ENCODE measurements around the gene TPM4. TPM values are rescaled to one million over a fixed set of nuclear protein-coding genes. Genes with fewer than 3 reads are reported as not detected.
A peak's percentile ranks its signal among the peaks of the same experiment; 100 is the strongest.
"Not testable (repeated sequence)": the region's sequence is repeated elsewhere in the genome, so short reads cannot be mapped to it uniquely, and the experiment has no call there.

The TPM4 gene
- total RNA-seq: 507 and 520 TPM in 2 replicates

DNA sequence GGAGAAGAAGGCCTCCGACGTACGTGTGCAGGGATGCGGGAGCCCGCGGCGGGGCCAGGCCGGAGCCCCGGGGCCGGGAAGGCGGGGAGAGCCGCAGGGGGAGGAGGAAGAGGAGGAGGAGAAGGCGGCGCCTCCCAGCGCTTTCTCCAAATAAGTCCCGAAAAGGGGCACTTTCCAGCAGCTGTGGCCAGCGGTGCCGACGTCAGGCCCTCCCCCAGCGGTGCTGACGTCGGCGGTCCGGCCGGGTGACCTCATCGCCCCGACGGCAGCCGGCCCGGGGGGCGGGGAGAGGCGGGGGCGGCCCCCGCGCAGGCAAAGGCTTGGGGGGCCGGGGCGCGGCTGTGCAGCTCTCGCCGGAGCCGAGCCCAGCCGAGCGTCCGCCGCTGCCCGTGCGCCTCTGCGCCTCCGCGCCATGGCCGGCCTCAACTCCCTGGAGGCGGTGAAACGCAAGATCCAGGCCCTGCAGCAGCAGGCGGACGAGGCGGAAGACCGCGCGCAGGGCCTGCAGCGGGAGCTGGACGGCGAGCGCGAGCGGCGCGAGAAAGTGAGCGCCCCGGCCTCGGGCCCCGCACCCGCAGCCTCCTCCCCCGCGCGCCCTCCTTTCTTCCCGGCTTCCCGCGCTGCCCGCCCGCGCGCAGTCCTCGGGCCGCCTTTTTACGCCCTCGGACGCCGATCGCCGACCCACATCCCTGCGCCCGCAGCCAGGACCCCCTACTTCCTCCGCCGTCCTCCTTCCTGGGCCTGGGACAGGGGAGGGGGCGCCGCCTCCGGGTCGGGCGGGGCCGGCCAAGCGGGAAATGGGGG, at the start of gene TPM4:
TPM4 (plus strand) TSS at position 342 of the 804 bp plus-strand sequence; CDS start at position 413, 71 bp downstream.
- Mint-ChIP-seq H3K36me3 (ENCODE audit: low read depth) (peaks cover 45% of the 10 kb centered on the region), H3K27me3 (ENCODE audit: low read depth) (no peaks in the 10 kb centered on the region), H3K4me1 (ENCODE audit: low read depth) (peaks cover 50% of the 10 kb centered on the region), H3K9me3 (no peaks in the 10 kb centered on the region), H3K4me3 (ENCODE audit: low read depth) (peak within 1 kb of the TSS; percentile 95), H3K27ac (peak within 1 kb of the TSS; percentile 96)
- intact Hi-C loops (cut with micrococcal nuclease): loop anchor here (5.0 to 10.0 kb wide), 3 partner anchors 239 to 612 kb away; partner anchors contain the start of gene RASAL3
- peak; percentile 85 for DNase-seq (ENCODE audit: low spot score)

DNA sequence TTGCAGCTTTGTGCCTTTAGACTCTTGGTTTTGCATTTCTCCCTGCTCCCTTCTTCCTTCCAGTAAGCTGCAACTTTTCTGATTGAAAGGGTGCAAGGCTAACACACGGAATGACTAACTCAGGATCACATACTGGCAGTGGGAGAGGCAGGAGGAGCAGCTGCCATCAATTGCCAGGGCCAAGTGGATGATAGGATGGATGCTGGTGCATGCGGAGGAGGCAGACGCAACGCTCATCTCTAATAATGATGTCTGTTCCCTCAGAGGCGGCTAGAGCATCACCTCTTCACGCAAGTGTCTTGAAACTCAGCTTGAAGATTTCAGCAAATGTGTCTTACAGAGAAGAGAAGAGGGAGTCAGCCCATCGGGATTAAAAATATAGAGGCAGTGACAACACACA, 49.5 kb upstream of the TPM4 start:
- Mint-ChIP-seq H3K27me3 (ENCODE audit: low read depth) (no peaks in the 10 kb centered on the region), H3K36me3 (ENCODE audit: low read depth) (no peaks in the 10 kb centered on the region)
- intact Hi-C loops (cut with micrococcal nuclease): no loop called here

DNA sequence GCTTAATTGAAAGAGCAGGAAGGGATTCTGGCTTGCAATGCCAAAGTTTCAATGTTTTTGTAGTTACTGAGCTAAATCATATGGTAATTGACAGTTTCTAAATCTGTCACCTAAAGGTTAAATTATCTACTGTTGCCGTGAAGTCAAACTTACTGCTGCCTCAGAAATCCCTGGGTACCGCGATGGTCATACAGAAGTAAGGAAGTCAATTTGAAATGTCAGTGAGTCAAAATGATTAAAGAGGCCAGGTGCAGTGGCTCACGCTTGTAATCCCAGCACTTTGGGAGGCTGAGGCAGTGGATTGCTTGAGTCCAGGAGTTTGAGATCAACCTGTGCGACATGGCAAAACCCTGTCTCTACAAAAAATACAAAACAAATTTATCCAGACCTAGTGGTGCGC, 48.8 kb upstream of the TPM4 start:
- Mint-ChIP-seq H3K27ac (no peak overlapping the region), H3K4me1 (ENCODE audit: low read depth) (peaks cover 2% of the 10 kb centered on the region), H3K4me3 (ENCODE audit: low read depth) (no peak overlapping the region), H3K27me3 (ENCODE audit: low read depth) (no peaks in the 10 kb centered on the region), H3K36me3 (ENCODE audit: low read depth) (no peaks in the 10 kb centered on the region), H3K9me3 (no peaks in the 10 kb centered on the region)
- intact Hi-C loops (cut with micrococcal nuclease): no loop called here
- no peak for DNase-seq (ENCODE audit: low spot score)

More for the DNA sequence above, 49.5 kb upstream of the TPM4 start:
- H3K27ac Mint-ChIP-seq: no peak overlapping the region
- DNase-seq (ENCODE audit: low spot score): no peak
- H3K4me1 Mint-ChIP-seq (ENCODE audit: low read depth): peaks cover 2% of the 10 kb centered on the region
- H3K4me3 Mint-ChIP-seq (ENCODE audit: low read depth): no peak overlapping the region
- H3K9me3 Mint-ChIP-seq: no peaks in the 10 kb centered on the region

DNA sequence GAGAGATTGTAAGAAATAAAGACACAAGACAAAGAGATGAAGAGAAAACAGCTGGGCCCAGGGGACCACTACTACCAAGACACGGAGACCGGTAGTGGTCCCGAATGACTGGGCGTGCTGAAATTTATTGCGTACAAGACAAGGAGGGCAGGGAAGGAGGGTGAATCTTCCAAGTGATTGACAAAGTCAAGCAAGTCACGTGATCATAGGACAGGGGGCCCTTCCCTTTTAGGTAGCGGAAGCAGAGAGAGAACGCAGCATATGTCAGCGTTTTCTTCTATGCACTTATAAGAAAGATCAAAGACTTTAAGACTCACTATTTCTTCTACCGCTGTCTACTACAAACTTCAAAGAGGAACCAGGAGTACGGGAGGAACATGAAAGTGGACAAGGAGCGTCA, 46.1 kb upstream of the TPM4 start:
- DNase-seq (ENCODE audit: low spot score); H3K27me3 Mint-ChIP-seq (ENCODE audit: low read depth); intact Hi-C loops (cut with micrococcal nuclease); H3K9me3 Mint-ChIP-seq; H3K4me3 Mint-ChIP-seq (ENCODE audit: low read depth); H3K27ac Mint-ChIP-seq; H3K4me1 Mint-ChIP-seq (ENCODE audit: low read depth); H3K36me3 Mint-ChIP-seq (ENCODE audit: low read depth): not testable (repeated sequence)

DNA sequence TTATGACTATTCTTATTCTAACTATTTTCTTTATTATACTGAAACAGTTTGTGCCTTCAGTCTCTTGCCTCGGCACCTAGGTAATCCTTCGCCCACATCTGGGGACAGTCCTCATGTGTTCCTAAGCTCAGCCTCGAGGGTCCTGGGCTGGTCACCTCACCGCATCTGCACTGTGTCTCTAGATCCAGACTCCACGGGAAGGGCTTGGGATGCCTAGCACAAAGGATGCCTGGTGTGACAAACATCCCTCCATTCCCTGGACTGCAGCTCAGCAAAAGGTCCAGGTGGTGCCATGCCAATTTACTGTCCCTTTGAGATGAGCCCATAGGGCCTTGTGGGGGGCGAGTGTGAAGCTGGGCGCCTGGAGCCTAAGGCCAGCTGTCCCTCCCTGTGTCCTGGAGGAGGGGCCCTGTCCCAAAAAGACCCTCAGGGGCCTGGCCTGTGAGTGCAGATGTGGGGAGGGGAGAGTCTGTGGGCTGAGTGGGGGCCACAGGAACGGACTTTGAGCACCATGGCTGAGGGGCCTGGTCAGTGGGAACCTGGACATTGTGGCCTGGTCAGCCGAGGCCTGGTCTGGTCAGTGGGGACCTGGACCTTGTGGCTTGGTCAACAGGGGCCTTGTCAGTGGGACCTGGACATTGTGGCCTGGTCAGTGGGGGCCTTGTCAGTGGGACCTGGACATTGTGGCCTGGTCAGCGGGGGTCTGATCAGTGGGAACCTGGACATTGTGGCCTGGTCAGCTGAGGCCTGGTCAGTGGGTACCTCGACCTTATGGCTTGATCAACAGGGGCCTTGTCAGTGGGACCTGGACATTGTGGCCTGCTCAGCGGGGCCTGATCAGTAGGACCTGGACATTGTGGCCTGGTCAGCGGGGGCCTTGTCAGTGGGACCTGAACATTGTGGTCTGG, 45.1 kb upstream of the TPM4 start:
- Mint-ChIP-seq H3K4me1 (ENCODE audit: low read depth) (peaks cover 2% of the 10 kb centered on the region), H3K27ac (no peak overlapping the region), H3K9me3 (no peaks in the 10 kb centered on the region), H3K4me3 (ENCODE audit: low read depth) (no peak overlapping the region), H3K36me3 (ENCODE audit: low read depth) (no peaks in the 10 kb centered on the region), H3K27me3 (ENCODE audit: low read depth) (no peaks in the 10 kb centered on the region)
- intact Hi-C loops (cut with micrococcal nuclease): no loop called here
- no peak for DNase-seq (ENCODE audit: low spot score)

DNA sequence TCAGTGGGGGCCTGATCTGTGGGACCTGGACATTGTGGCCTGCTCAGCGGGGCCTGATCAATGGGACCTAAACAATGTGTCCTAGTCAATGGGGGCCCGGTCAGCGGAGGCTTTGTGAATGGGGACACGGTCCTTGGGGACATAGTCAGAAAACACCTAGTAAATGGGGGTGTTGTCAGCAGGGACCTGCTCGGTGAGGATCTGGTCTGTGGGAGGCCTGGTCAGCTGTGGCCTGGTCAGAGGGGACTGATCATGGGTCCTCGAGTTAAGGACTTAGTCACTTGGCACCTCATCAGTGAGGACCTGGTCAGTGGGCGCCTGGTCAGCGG, 44.5 kb upstream of the TPM4 start:
- H3K27ac Mint-ChIP-seq: no peak overlapping the region
- no peaks in the 10 kb centered on the region for H3K9me3 Mint-ChIP-seq
- no peaks in the 10 kb centered on the region for H3K27me3 Mint-ChIP-seq (ENCODE audit: low read depth)

DNA sequence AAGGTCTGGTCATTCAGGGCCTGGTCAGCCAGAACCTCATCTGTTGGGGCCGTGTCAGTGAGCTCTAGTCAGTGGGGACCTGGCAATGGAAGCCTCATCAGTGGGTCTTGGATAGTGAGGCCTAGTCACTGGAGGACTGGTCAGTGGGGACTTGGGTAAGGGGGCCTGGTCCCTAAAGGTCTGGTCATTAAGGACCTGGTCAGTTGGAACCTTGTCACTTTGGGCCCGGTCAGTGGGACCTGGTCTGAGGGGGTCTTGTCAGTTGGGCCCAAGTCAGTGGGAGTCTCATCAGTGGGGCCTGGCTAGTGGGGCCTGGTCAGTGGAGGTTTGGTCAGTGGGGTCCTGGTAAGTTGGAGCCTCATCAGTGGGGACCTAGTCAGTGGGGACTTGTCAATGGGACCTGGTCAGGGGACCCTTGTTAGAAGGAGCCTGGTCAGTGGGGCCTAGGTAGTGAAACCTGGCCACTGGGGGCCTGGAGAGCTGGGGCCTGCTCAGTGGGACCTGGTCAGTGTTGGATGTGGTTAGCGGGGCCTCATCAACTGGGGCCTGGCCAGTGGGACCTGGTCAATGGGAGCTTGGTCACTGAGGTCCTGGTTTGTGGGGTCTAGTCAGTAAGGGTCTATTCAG, 43.7 kb upstream of the TPM4 start:
- Mint-ChIP-seq H3K27me3 (ENCODE audit: low read depth) (no peaks in the 10 kb centered on the region), H3K4me3 (ENCODE audit: low read depth) (no peak overlapping the region), H3K4me1 (ENCODE audit: low read depth) (no peaks in the 10 kb centered on the region), H3K9me3 (no peaks in the 10 kb centered on the region), H3K36me3 (ENCODE audit: low read depth) (no peaks in the 10 kb centered on the region), H3K27ac (no peak overlapping the region)
- DNase-seq (ENCODE audit: low spot score): no peak
- intact Hi-C loops (cut with micrococcal nuclease): no loop called here

More for the DNA sequence above, 44.5 kb upstream of the TPM4 start:
- no peaks in the 10 kb centered on the region for H3K36me3 Mint-ChIP-seq (ENCODE audit: low read depth)
- no peak overlapping the region for H3K4me3 Mint-ChIP-seq (ENCODE audit: low read depth)
- DNase-seq (ENCODE audit: low spot score): no peak
- intact Hi-C loops (cut with micrococcal nuclease): no loop called here
- peaks cover 2% of the 10 kb centered on the region for H3K4me1 Mint-ChIP-seq (ENCODE audit: low read depth)

DNA sequence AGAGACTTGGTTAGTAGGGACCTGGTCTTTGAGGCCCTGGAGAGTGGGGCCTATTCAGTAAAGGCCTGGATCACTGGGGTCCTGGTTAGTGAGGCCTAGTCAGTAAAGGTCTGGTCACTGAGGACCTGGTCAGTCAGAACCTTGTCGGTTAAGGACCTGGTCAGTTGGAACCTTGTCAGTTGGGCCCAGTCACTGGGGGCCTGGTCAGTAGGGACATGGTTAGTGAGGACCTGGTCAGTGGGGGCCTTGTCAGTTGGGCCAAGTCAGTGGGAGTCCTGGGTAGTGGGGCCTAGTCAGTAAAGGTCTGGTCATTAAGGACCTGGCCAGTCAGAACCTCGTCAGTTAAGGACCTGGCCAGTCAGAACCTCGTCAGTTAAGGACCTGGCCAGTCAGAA, 43.2 kb upstream of the TPM4 start:
- Mint-ChIP-seq H3K36me3 (ENCODE audit: low read depth) (no peaks in the 10 kb centered on the region), H3K4me1 (ENCODE audit: low read depth) (no peaks in the 10 kb centered on the region), H3K9me3 (no peaks in the 10 kb centered on the region), H3K27ac (no peak overlapping the region), H3K27me3 (ENCODE audit: low read depth) (no peaks in the 10 kb centered on the region), H3K4me3 (ENCODE audit: low read depth) (no peak overlapping the region)
- DNase-seq (ENCODE audit: low spot score): no peak
- intact Hi-C loops (cut with micrococcal nuclease): no loop called here

DNA sequence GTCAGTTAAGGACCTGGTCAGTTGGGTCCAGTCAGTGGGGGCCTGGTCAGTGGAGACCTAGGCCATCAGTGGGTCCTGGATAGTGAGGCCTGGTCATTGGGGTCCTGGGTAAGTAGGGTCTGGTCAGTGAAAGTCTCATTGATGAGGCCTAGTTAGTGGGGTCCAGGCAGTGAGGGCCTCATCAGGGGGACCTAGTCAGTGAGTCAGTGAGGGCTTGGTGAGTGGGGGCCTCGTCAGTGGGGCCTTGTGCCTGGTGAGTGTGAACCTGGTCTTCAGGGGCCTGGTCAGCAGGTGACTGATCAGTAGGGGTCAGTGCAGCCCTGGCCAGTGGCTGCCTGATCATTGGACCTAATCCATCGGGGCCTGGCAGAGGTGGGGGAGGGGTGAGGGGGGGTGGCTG, 42.6 kb upstream of the TPM4 start:
- Mint-ChIP-seq H3K9me3 (no peaks in the 10 kb centered on the region), H3K4me3 (ENCODE audit: low read depth) (no peak overlapping the region), H3K4me1 (ENCODE audit: low read depth) (no peaks in the 10 kb centered on the region), H3K27me3 (ENCODE audit: low read depth) (no peaks in the 10 kb centered on the region), H3K27ac (no peak overlapping the region), H3K36me3 (ENCODE audit: low read depth) (no peaks in the 10 kb centered on the region)
- intact Hi-C loops (cut with micrococcal nuclease): no loop called here
- no peak for DNase-seq (ENCODE audit: low spot score)

DNA sequence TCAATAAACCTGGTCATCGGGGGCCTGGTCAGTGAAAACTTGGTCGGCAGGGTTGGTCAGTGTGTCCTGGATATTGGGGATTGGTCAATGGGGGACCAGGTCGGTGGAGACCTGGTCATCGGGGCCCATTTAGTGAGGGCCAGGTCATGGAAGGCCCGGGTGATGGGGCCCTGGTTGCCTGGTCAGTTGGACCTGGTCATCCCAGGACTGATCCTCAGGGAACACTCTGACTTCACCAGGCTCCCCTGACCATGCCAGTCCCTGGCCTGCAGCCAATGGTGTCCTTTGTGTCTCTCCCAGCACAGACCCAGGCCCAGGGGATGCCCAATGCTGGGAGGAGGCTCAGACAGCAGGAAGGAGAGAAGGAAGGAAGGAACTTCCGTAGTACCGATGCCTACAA, 42.1 kb upstream of the TPM4 start:
- intact Hi-C loops (cut with micrococcal nuclease): no loop called here
- no peaks in the 10 kb centered on the region for H3K9me3 Mint-ChIP-seq

DNA sequence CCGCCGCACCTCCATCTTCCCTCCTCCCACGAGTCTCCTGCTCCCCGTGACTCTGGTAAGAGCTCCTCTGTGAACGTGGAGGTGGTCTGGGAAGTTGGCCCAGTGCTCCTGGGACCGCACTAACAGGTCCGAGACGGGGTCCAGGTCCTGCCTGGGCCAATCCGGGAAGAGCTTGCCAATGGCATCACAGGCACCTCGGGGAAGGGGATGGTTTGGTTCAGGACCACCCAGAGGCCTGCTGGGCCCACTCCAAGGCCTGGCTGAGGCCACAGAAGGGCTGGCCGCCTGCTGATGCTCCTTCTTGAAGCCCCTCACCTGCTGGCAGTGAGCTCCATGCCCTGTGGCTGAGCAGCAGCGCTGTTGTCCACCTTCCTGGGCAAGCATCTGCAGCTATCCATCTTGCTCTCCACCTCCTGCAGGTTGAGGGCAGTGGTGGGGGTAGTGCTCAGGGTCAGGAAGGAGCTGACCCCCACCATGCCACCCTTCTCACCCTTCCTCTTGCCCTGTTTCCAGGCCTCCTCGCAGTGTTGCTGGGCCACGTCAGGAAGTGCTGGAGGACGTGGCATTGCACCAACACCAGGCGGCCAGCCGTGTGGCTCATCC, 41.2 kb upstream of the TPM4 start:
- H3K36me3 Mint-ChIP-seq (ENCODE audit: low read depth): no peaks in the 10 kb centered on the region
- DNase-seq (ENCODE audit: low spot score): no peak
- H3K4me1 Mint-ChIP-seq (ENCODE audit: low read depth): no peaks in the 10 kb centered on the region
- H3K4me3 Mint-ChIP-seq (ENCODE audit: low read depth): no peak overlapping the region
- no peaks in the 10 kb centered on the region for H3K9me3 Mint-ChIP-seq
- no peak overlapping the region for H3K27ac Mint-ChIP-seq
- intact Hi-C loops (cut with micrococcal nuclease): no loop called here
- no peaks in the 10 kb centered on the region for H3K27me3 Mint-ChIP-seq (ENCODE audit: low read depth)

More for the DNA sequence above, 42.1 kb upstream of the TPM4 start:
- no peak overlapping the region for H3K4me3 Mint-ChIP-seq (ENCODE audit: low read depth)
- no peaks in the 10 kb centered on the region for H3K36me3 Mint-ChIP-seq (ENCODE audit: low read depth)
- no peaks in the 10 kb centered on the region for H3K27me3 Mint-ChIP-seq (ENCODE audit: low read depth)
- H3K27ac Mint-ChIP-seq: no peak overlapping the region
- no peak for DNase-seq (ENCODE audit: low spot score)
- H3K4me1 Mint-ChIP-seq (ENCODE audit: low read depth): no peaks in the 10 kb centered on the region

DNA sequence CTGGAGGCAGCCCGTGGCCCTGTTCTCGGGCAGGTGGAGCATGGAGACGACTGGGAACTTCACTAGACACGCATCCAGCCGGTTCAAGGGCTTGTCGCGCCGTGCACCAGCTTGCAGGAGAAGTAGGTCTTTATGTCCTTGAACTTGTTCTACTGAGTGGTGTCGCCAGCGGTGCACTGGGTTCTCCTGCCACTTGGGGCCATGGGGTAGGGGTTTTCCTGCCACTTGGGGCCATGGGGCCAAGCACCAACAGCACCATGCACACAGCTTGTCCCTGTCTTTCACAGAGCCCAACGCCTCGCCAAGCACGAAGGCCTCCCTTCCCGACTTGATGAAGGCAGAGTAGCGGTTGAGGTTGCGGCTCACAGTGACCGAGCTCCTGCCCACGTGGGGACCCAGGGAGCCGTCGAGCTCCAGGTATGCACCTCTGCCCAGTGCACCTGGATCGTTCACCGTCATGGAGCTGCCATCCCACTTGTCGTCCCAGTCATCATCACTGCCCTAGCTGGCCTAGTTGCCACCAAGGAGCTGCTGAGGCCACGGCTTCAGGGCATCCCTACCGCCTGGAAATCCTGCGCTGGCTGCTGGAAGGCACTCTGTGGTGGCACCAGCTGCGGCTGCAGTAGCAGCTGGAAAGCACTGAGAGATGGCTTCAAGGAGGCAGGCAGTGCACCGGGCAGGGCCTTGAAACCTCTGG, 40.5 kb upstream of the TPM4 start:
- H3K9me3 Mint-ChIP-seq: no peaks in the 10 kb centered on the region
- H3K4me3 Mint-ChIP-seq (ENCODE audit: low read depth): no peak overlapping the region
- peaks cover 3% of the 10 kb centered on the region for H3K4me1 Mint-ChIP-seq (ENCODE audit: low read depth)
- no peak for DNase-seq (ENCODE audit: low spot score)
- intact Hi-C loops (cut with micrococcal nuclease): no loop called here
- H3K36me3 Mint-ChIP-seq (ENCODE audit: low read depth): no peaks in the 10 kb centered on the region
- H3K27me3 Mint-ChIP-seq (ENCODE audit: low read depth): no peaks in the 10 kb centered on the region
- no peak overlapping the region for H3K27ac Mint-ChIP-seq
